Neural progenitor cell (in vitro differentiated cells): ENCODE data around the gene TFG. TPM values are rescaled to one million over a fixed set of nuclear protein-coding genes. Genes with fewer than 3 reads are reported as not detected.
A peak's percentile ranks its signal among the peaks of the same experiment; 100 is the strongest.

ENCODE experiments used
- DNase-seq: peaks from one replicate; pipeline ENCODE4 v3.0.0-alpha.2; 2016; ENCODE audit warnings: low spot score
- H2AFZ ChIP-seq: fragments of 200-600 bp; sonication (generic); replicated peaks from 2 replicates; pipeline ENCODE4 v1.6.1; 2016; ENCODE audit warnings: antibody characterized with exemption
- H3F3A ChIP-seq: fragments of 200-600 bp; sonication (generic); 2 replicates; pipeline ENCODE4 v1.6.1; 2016; ENCODE audit warnings: antibody characterized with exemption, low read depth
- H3K27ac ChIP-seq: fragments of 200-600 bp; sonication (generic); 2 replicates; pipeline ENCODE4 v1.5.1; 2016; ENCODE audit warnings: mild to moderate bottlenecking
- H3K27me3 ChIP-seq: fragments of 200-600 bp; sonication (generic); 2 replicates; pipeline ENCODE4 v1.6.1; 2016; ENCODE audit warnings: mild to moderate bottlenecking, moderate library complexity
- H3K36me3 ChIP-seq: fragments of 200-600 bp; sonication (generic); 2 replicates; pipeline ENCODE4 v1.5.1; 2016
- H3K4me1 ChIP-seq: fragments of 200-600 bp; sonication (generic); 2 replicates; pipeline ENCODE4 v1.6.1; 2016; ENCODE audit warnings: mixed run types
- H3K4me2 ChIP-seq: fragments of 200-600 bp; sonication (generic); 2 replicates; pipeline ENCODE4 v1.6.1; 2016
- H3K4me3 ChIP-seq: fragments of 200-600 bp; sonication (generic); 2 replicates; pipeline ENCODE4 v1.5.1; 2016
- H3K79me2 ChIP-seq: fragments of 200-600 bp; sonication (generic); 2 replicates; pipeline ENCODE4 v1.6.1; 2016; ENCODE audit warnings: low read depth
- H3K9ac ChIP-seq: fragments of 200-600 bp; sonication (generic); 2 replicates; pipeline ENCODE4 v1.6.1; 2016
- H3K9me3 ChIP-seq: fragments of 200-600 bp; sonication (generic); 2 replicates; pipeline ENCODE4 v1.5.1; 2016; ENCODE audit warnings: low read depth
- H4K20me1 ChIP-seq: fragments of 200-600 bp; sonication (generic); 2 replicates; pipeline ENCODE4 v1.6.1; 2016; ENCODE audit warnings: low read depth
- H3K27ac Mint-ChIP-seq: 3 replicates; pipeline ENCODE4 v1.8.0; 2021; ENCODE audit warnings: mixed read lengths
- H3K27me3 Mint-ChIP-seq: 2 replicates; pipeline ENCODE4 v1.8.0; 2022; ENCODE audit warnings: low read depth, mild to moderate bottlenecking, inconsistent platforms, moderate library complexity, mixed read lengths; ENCODE audit not compliant: insufficient read depth
- H3K36me3 Mint-ChIP-seq: 3 replicates; pipeline ENCODE4 v1.8.0; 2021; ENCODE audit warnings: mixed read lengths
- H3K4me1 Mint-ChIP-seq: 3 replicates; pipeline ENCODE4 v1.8.0; 2021; ENCODE audit warnings: mixed read lengths
- H3K4me3 Mint-ChIP-seq: 3 replicates; pipeline ENCODE4 v1.8.0; 2021; ENCODE audit warnings: mild to moderate bottlenecking, moderate library complexity, mixed read lengths
- H3K9me3 Mint-ChIP-seq: 3 replicates; pipeline ENCODE4 v1.8.0; 2020; ENCODE audit warnings: mixed read lengths
- CTCF ChIP-seq: fragments of 200-600 bp; sonication (generic); IDR thresholded peaks from 2 replicates; pipeline ENCODE4 v1.5.1; 2017; ENCODE audit warnings: antibody characterized with exemption, mild to moderate bottlenecking
- EZH2 ChIP-seq: fragments of 200-600 bp; sonication (generic); IDR thresholded peaks from 2 replicates; pipeline ENCODE4 v1.6.1; 2017; ENCODE audit warnings: antibody characterized with exemption, mild to moderate bottlenecking, moderate library complexity
- EZH2phosphoT487 ChIP-seq: fragments of 200-600 bp; sonication (generic); IDR thresholded peaks from 2 replicates; pipeline ENCODE4 v1.6.1; 2017; ENCODE audit warnings: antibody characterized with exemption
- total RNA-seq: library from RNA; depleted of rRNA; stranded (reverse); fragments of >200 nt; gene quantifications from 2 replicates; pipeline ENCODE4 v1.2.3, GENCODE V29; 2015; ENCODE audit warnings: low replicate concordance

Gene TFG
- total RNA-seq, 1 donor from 2014 or later = 105 TPM

GRCh38 chr3:100756441-100756840, 47.1 kb downstream of the TFG start:
- Histone ChIP-seq H2AFZ (no peak overlapping the region), H3F3A (no peaks in the 10 kb centered on the region), H3K4me3 (no peak overlapping the region), H3K36me3 (peaks cover 5% of the 10 kb centered on the region), H3K9ac (no peak overlapping the region), H3K27ac (no peak overlapping the region), H3K4me1 (peaks cover 9% of the 10 kb centered on the region), H3K9me3 (no peaks in the 10 kb centered on the region), H3K79me2 (no peaks in the 10 kb centered on the region), H3K4me2 (no peak overlapping the region), H4K20me1 (no peaks in the 10 kb centered on the region), H3K27me3 (no peaks in the 10 kb centered on the region)
- Mint-ChIP-seq H3K27me3 (no peaks in the 10 kb centered on the region), H3K36me3 (peaks cover 10% of the 10 kb centered on the region), H3K4me3 (no peak overlapping the region), H3K9me3 (no peaks in the 10 kb centered on the region), H3K4me1 (peaks cover 3% of the 10 kb centered on the region), H3K27ac (no peak overlapping the region)
- DNase-seq = no peak
- no peak for TF ChIP-seq EZH2
- TF ChIP-seq CTCF = no peak
- TF ChIP-seq EZH2phosphoT487 = no peak

DNA sequence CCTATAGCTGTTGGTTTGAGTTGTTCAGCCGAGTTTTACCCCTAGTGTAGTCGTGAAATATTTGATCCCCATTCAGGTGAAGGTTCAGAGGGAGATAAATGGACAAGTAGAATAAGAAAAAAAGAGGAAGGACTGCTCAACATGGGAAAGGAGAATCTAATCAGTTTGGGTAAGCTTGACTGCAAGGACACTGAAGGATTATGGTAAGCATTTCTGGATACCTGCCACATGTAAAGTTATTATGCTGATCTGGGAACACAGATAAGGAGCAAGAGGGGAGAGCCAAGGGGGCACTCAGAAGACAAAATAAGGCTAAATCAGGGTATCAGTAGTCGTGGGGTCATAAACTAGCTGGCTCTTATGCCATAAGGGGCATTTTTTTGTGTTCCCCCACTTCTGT, 49.9 kb downstream of the TFG start:
- no peaks in the 10 kb centered on the region for H3K27me3 Mint-ChIP-seq
- Histone ChIP-seq H3K9ac (no peak overlapping the region), H2AFZ (no peak overlapping the region), H3K79me2 (no peaks in the 10 kb centered on the region), H3F3A (no peaks in the 10 kb centered on the region), H3K27ac (no peak overlapping the region), H3K36me3 (no peaks in the 10 kb centered on the region), H3K9me3 (no peaks in the 10 kb centered on the region), H3K4me2 (no peak overlapping the region), H3K27me3 (no peaks in the 10 kb centered on the region), H3K4me3 (no peak overlapping the region), H4K20me1 (no peaks in the 10 kb centered on the region), H3K4me1 (peaks cover 16% of the 10 kb centered on the region)
- H3K36me3 Mint-ChIP-seq = peaks cover 3% of the 10 kb centered on the region
- no peak overlapping the region for H3K4me3 Mint-ChIP-seq
- DNase-seq = no peak
- H3K9me3 Mint-ChIP-seq = no peaks in the 10 kb centered on the region
- no peak overlapping the region for H3K27ac Mint-ChIP-seq
- peaks cover 3% of the 10 kb centered on the region for H3K4me1 Mint-ChIP-seq
- TF ChIP-seq EZH2phosphoT487 (no peak), EZH2 (no peak), CTCF (no peak)

DNA sequence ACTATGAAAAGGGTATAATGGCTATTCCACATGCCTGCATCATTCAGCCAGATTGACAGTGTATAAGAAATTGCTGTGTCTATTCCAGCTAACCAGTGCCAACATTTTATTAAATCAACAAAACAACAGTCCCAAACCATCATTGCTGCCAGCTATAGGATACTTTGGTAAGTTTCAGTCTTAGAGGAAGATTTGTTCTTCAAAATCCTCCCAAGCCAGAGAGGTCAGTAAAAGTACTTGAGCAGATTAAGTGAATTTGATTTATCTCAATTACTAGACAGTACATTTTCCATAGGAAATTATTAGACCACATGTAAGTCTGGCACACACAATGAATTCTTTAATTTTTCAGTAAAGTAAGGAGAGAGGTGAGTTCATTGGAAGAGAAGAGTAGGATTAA, 50.7 kb downstream of the TFG start:
- no peaks in the 10 kb centered on the region for H3K36me3 ChIP-seq
- no peak overlapping the region for H3K9ac ChIP-seq
- Mint-ChIP-seq H3K36me3 (peaks cover 3% of the 10 kb centered on the region), H3K27ac (no peak overlapping the region), H3K27me3 (no peaks in the 10 kb centered on the region), H3K4me1 (peaks cover 3% of the 10 kb centered on the region), H3K9me3 (no peaks in the 10 kb centered on the region), H3K4me3 (no peak overlapping the region)
- H3F3A ChIP-seq = no peaks in the 10 kb centered on the region
- no peak overlapping the region for H2AFZ ChIP-seq
- peaks cover 16% of the 10 kb centered on the region for H3K4me1 ChIP-seq
- H4K20me1 ChIP-seq = no peaks in the 10 kb centered on the region
- H3K9me3 ChIP-seq = no peaks in the 10 kb centered on the region
- H3K4me2 ChIP-seq = no peak overlapping the region
- DNase-seq = no peak
- H3K27me3 ChIP-seq = no peaks in the 10 kb centered on the region
- no peaks in the 10 kb centered on the region for H3K79me2 ChIP-seq
- TF ChIP-seq CTCF (no peak), EZH2 (no peak), EZH2phosphoT487 (no peak)
- H3K4me3 ChIP-seq = no peak overlapping the region
- peak overlapping the region; percentile 36 for H3K27ac ChIP-seq

DNA sequence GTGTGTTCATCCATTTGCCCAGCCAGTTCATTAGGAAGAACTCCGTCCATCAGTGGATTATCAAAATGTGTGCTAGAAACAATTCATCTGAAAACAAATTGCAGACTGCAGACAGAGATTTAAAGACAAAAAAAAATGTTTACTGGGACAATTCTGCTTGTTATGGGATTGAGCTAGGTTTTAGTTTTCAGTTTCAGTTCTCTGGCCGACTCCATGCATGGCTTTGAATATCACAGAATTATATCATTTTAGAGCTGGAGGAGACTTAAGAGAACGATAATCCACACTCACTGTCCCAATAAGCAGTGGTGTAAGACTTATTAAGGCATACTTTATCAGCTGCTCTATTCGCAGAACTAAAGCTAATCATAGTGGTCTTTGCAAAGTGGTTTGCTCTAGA, 51.1 kb downstream of the TFG start:
- Mint-ChIP-seq H3K27me3 (no peaks in the 10 kb centered on the region), H3K4me3 (no peak overlapping the region), H3K36me3 (no peaks in the 10 kb centered on the region), H3K27ac (no peak overlapping the region), H3K4me1 (peaks cover 3% of the 10 kb centered on the region), H3K9me3 (no peaks in the 10 kb centered on the region)
- peaks cover 16% of the 10 kb centered on the region for H3K4me1 ChIP-seq
- H3K36me3 ChIP-seq = no peaks in the 10 kb centered on the region
- no peak for DNase-seq
- H3F3A ChIP-seq = no peaks in the 10 kb centered on the region
- no peak for TF ChIP-seq EZH2phosphoT487
- TF ChIP-seq EZH2 = no peak
- TF ChIP-seq CTCF = no peak
- H3K27me3 ChIP-seq = no peaks in the 10 kb centered on the region
- no peaks in the 10 kb centered on the region for H3K9me3 ChIP-seq
- H2AFZ ChIP-seq = no peak overlapping the region
- no peaks in the 10 kb centered on the region for H3K79me2 ChIP-seq
- no peak overlapping the region for H3K4me2 ChIP-seq
- H3K27ac ChIP-seq = peak overlapping the region; percentile 36
- no peak overlapping the region for H3K9ac ChIP-seq
- no peaks in the 10 kb centered on the region for H4K20me1 ChIP-seq
- no peak overlapping the region for H3K4me3 ChIP-seq
